Measurements from ENCODE around the gene CPN1.

The CPN1 gene

GRCh38 chr10:99995269-99995668, 86.4 kb downstream of the CPN1 start:
- no peak for DNase-seq

GRCh38 chr10:99994801-99995200, 86.9 kb downstream of the CPN1 start:
- no peak for DNase-seq

GRCh38 chr10:99993701-99994689, 87.7 kb downstream of the CPN1 start:
- DNase-seq, result peak; percentile 29
